ENCODE measurements around the gene HOXB2.
A peak's percentile ranks its signal among the peaks of the same experiment; 100 is the strongest.
"Not testable (repeated sequence)": the region's sequence is repeated elsewhere in the genome, so short reads cannot be mapped to it uniquely, and the experiment has no call there.

HOXB2 gene

GRCh38 chr17:48542114-48542656 lies 2.7 kb downstream of the HOXB2 start:
- DNase-seq (ENCODE audit: low spot score) (no peak), FAIRE-seq (no peak)

- no peak for DNase-seq (ENCODE audit: low spot score)
Measured at GRCh38 chr17:48541577-48542113, 3.3 kb downstream of the HOXB2 start.

GRCh38 chr17:48541036-48541576 lies 3.8 kb downstream of the HOXB2 start:
- no peak for FAIRE-seq
- no peak for DNase-seq (ENCODE audit: low spot score)

More at GRCh38 chr17:48541577-48542113, 3.3 kb downstream of the HOXB2 start:
- no peak for FAIRE-seq

GRCh38 chr17:48540213-48540612 lies 4.7 kb downstream of the HOXB2 start:
- DNase-seq (ENCODE audit: low spot score) (no peak), FAIRE-seq (no peak)

GRCh38 chr17:48539177-48539576 lies 5.7 kb downstream of the HOXB2 start:
- FAIRE-seq, result no peak
- DNase-seq (ENCODE audit: low spot score), result peak; percentile 59

- no peak for FAIRE-seq
- peak; percentile 34 for DNase-seq (ENCODE audit: low spot score)
Measured at GRCh38 chr17:48537316-48537715, 7.6 kb downstream of the HOXB2 start.

- FAIRE-seq, result not testable (repeated sequence)
Measured at GRCh38 chr17:48535793-48536559, 8.9 kb downstream of the HOXB2 start.

GRCh38 chr17:48532261-48532660 lies 12.6 kb downstream of the HOXB2 start:
- FAIRE-seq (no peak), DNase-seq (ENCODE audit: low spot score) (no peak)

More at GRCh38 chr17:48535793-48536559, 8.9 kb downstream of the HOXB2 start:
- not testable (repeated sequence) for DNase-seq (ENCODE audit: low spot score)

- FAIRE-seq (no peak), DNase-seq (ENCODE audit: low spot score) (no peak)
Measured at GRCh38 chr17:48530887-48531272, 14.0 kb downstream of the HOXB2 start, which contains the start of gene HOXB1. Gene HOXB1 (minus strand): TSS chr17:48531011. CDS start chr17:48530904, 107 bp downstream.

GRCh38 chr17:48530208-48530886 lies 14.6 kb downstream of the HOXB2 start:
- no peak for DNase-seq (ENCODE audit: low spot score)
- no peak for FAIRE-seq

- no peak for FAIRE-seq
- no peak for DNase-seq (ENCODE audit: low spot score)
Measured at GRCh38 chr17:48529683-48530009, 15.3 kb downstream of the HOXB2 start.

- FAIRE-seq, result no peak
Measured at GRCh38 chr17:48528936-48529682, 15.8 kb downstream of the HOXB2 start.

GRCh38 chr17:48528153-48528935 lies 16.6 kb downstream of the HOXB2 start:
- DNase-seq (ENCODE audit: low spot score) (no peak), FAIRE-seq (no peak)

More at GRCh38 chr17:48528936-48529682, 15.8 kb downstream of the HOXB2 start:
- no peak for DNase-seq (ENCODE audit: low spot score)

GRCh38 chr17:48527547-48527932 lies 17.4 kb downstream of the HOXB2 start:
- DNase-seq (ENCODE audit: low spot score) (no peak), FAIRE-seq (no peak)

- DNase-seq (ENCODE audit: low spot score) (no peak), FAIRE-seq (no peak)
Measured at GRCh38 chr17:48526608-48527546, 18.0 kb downstream of the HOXB2 start.

- no peak for FAIRE-seq
- DNase-seq (ENCODE audit: low spot score), result no peak
Measured at GRCh38 chr17:48523010-48523409, 21.9 kb downstream of the HOXB2 start.

- peak; percentile 23 for DNase-seq (ENCODE audit: low spot score)
Measured at GRCh38 chr17:48522031-48522653, 22.8 kb downstream of the HOXB2 start.

GRCh38 chr17:48520631-48521079 lies 24.3 kb downstream of the HOXB2 start:
- FAIRE-seq, result no peak
- no peak for DNase-seq (ENCODE audit: low spot score)

More at GRCh38 chr17:48522031-48522653, 22.8 kb downstream of the HOXB2 start:
- FAIRE-seq, result no peak

GRCh38 chr17:48519427-48519826 lies 25.5 kb downstream of the HOXB2 start:
- DNase-seq (ENCODE audit: low spot score) (no peak), FAIRE-seq (no peak)

Measured in urothelium cell line (cell line).